ENCODE data around the gene DLD.

- no peak for TF ChIP-seq NR2C2 (CRISPR knock-in tag; IDR thresholded peaks at IDR 0.05)
- TF ChIP-seq TCF7 (CRISPR knock-in tag; IDR thresholded peaks at IDR 0.05; ENCODE audit: low read depth), result no peak
- no peak for TF ChIP-seq FOXK1 (CRISPR knock-in tag; IDR thresholded peaks at IDR 0.05)
- no peak for TF ChIP-seq MAX (CRISPR knock-in tag; IDR thresholded peaks at IDR 0.05)
These were observed 13.1 kb upstream of the DLD start for GRCh38 chr7:107877731-107878382.
